Adrenal gland (tissue), 12 donors: ENCODE measurements around the gene SYNJ2. TPM values are rescaled to one million over a fixed set of nuclear protein-coding genes. Genes with fewer than 3 reads are reported as not detected.

ENCODE experiments used
- DNase-seq, 7 donors: peaks; one replicate each; pipeline ENCODE4 v3.0.0-alpha.2; 2019 to 2020
- H3K27ac ChIP-seq, 5 donors: fragments of 200-600 bp; sonication (generic) in 4 of 5; 1 replicate in 3 of 5; 2 replicates in 2 of 5; pipeline versions ENCODE4 v1.5.1 to v1.8.0; 2016 to 2020; ENCODE audit warnings: mild to moderate bottlenecking in 1 of 5
- H3K27me3 ChIP-seq: fragments of 200-600 bp; 2 replicates; pipeline ENCODE4 v1.8.0; 2021
- H3K36me3 ChIP-seq, 2 donors: fragments of 200-600 bp; replicated peaks in 1 of 2; 1 replicate in 1 of 2; 2 replicates in 1 of 2; pipeline versions ENCODE4 v1.5.1 to v1.8.0; 2018 to 2022
- H3K4me1 ChIP-seq, 2 donors: fragments of 200-600 bp; replicated peaks in 1 of 2; 1 replicate in 1 of 2; 2 replicates in 1 of 2; pipeline versions ENCODE4 v1.5.1 to v1.8.0; 2018 to 2021
- H3K4me3 ChIP-seq, 4 donors: fragments of 200-600 bp; sonication (generic) in 3 of 4; one replicate each; pipeline ENCODE4 v1.5.1; 2016 to 2018
- H3K9me3 ChIP-seq, 3 donors: fragments of 200-600 bp; sonication (generic) in 1 of 3; replicated peaks in 1 of 3; 1 replicate in 2 of 3; 2 replicates in 1 of 3; pipeline versions ENCODE4 v1.5.1 to v1.8.0; 2016 to 2021
- POLR2A ChIP-seq, 2 donors: fragments of 450-650 bp; IDR thresholded peaks; one replicate each; pipeline ENCODE4 v1.6.1; 2017; ENCODE audit warnings: antibody characterized with exemption in 2 of 2, mild to moderate bottlenecking in 2 of 2, moderate library complexity in 1 of 2
- WGBS, 4 donors: extraction: QIAGEN DNeasy Blood & Tissue Kit in 2 of 4; methylation state at CpG; one replicate each; pipeline versions ENCODE4 v1.1.5 to v1.1.7; 2013 to 2017; 5-methylcytosine and 5-hydroxymethylcytosine counted together
- intact Hi-C, 2 donors: fragments of 100-400 bp; cut with DNase I; formaldehyde crosslinking; loops; one replicate each; pipeline versions ENCODE4 v1.14.1 to v1.15.0; 2022 to 2023
- polyA plus RNA-seq, 3 donors: library from polyadenylated mRNA; stranded (reverse); fragments of 200-250 nt in 2 of 3; fragments of 350-450 nt in 1 of 3; fragmentation: Illumina TruSeq in 1 of 3; extraction: RNeasy Lipid Tissue Mini Kit (QIAGEN cat#74804) in 1 of 3; gene quantifications; one replicate each; pipeline ENCODE4 v1.2.3, GENCODE V29; 2013 to 2014
- total RNA-seq, 9 donors: library from RNA; depleted of rRNA in 4 of 9; stranded (reverse); fragments of >200 nt in 4 of 9; fragments of 120-200 nt in 1 of 9; fragmentation: NEBNext Ultra II Directional in 1 of 9; extraction: Animal tissue kit (Norgen Biotek cat#: 25700) in 1 of 9; gene quantifications; one replicate each; pipeline versions ENCODE4 v1.1.0 to v1.2.4, GENCODE V29; 2013 to 2023
- TF ChIP-seq, protein P1 (sequence below), 6 experiments: fragments of 450-650 bp in 4 of 6; fragments of 200-600 bp in 2 of 6; sonication (generic) in 1 of 6; IDR thresholded peaks; 1 replicate in 5 of 6; 2 replicates in 1 of 6; pipeline versions ENCODE4 v1.5.1 to v1.8.0; 2016 to 2021; ENCODE audit warnings: antibody characterized with exemption in 6 of 6, mild to moderate bottlenecking in 2 of 6, moderate library complexity in 1 of 6
- donor health status: healthy with polysubstance abuse.
- donor health status: Bipolar disorder and iron deficiency.
- donor health status: DM: yes; HTN: yes; CAD: no.
- donor health status: DM: no; HTN: no; CAD: no.
- donor health status: DM: no; HTN: no; CAD: no.
- donor health status: DM: yes; HTN: yes; CAD: no.

Gene SYNJ2
- total and polyA plus RNA-seq, 12 donors: 1.6 to 20.5 (median 12.8) TPM

DNA sequence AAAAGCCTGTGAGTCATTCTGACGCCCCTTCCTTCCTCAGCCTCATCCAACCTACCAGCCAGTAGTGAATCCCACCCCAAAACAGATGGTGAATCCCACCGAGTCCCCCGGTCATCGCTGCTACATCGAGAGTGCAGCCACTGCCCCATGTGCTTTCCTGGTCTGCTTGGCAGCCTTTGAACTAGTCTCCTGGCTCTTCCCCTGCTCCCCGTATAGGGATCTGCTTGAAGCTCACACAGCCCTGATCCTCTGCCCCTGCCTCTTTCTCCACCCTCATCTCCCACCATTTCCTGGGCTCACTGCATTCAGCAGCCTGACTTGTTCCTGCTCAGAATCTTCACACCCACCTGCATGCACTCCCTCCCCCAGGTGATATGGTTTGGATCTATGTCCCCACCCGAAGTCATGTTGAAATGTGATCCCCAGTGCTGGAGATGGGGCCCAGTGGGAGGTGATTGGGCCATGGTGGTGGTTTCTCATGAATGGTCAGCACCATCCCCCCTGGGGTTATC is 14.6 kb downstream of the SYNJ2 start:
- 88 to 93% (median 91%) methylated on average over 7 of the region's 7 CpGs for WGBS, 4 donors
- intact Hi-C loops: no loop called here
- no peak for DNase-seq

DNA sequence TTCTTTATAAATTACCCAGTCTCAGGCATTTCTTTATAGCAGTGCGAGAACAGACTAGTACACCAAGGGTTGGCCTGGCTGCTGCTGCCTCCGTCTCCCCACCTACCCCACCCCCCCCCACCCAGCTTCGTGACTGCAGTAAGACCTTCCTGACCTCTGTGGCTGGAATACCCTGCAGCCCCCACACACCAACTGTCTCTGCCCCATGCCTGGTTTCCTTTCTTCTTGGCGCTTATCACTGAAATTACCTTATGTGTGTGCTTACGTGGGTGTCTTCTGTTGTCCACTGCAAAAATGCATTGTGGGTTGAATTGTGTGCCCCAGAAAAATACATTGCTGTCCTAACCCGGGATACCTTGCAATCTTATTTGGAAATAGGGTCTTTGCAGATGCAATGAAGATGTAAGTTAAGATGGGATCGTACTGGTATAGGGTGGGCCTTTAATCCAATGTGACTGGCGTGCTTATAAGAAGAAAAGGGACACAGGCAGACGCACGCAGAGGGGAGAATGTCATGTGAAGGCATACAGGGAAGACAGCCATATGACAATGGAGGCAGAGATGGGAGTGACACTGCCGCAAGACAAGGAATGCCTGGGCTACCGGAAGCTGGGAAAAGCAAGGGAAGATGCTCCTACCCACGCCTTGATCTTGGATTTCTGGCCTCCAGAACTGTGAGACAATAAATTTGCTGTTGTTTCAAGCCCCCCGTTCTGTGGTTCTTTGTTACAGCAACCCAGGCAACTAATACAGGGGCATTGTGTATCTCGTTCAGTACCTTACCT is 15.4 kb downstream of the SYNJ2 start:
- Histone ChIP-seq H3K4me3 (no peak overlapping the region), H3K36me3 (no peaks in the 10 kb centered on the region), H3K27me3 (no peaks in the 10 kb centered on the region), H3K4me1 (peaks cover 13 to 24% of the 10 kb centered on the region in 2 donors), H3K27ac (no peak overlapping the region), H3K9me3 (no peaks in the 10 kb centered on the region)
- intact Hi-C loops: no loop called here
- TF ChIP-seq POLR2A (IDR thresholded peaks at IDR 0.05): no peak
- TF ChIP-seq, protein P1, sequence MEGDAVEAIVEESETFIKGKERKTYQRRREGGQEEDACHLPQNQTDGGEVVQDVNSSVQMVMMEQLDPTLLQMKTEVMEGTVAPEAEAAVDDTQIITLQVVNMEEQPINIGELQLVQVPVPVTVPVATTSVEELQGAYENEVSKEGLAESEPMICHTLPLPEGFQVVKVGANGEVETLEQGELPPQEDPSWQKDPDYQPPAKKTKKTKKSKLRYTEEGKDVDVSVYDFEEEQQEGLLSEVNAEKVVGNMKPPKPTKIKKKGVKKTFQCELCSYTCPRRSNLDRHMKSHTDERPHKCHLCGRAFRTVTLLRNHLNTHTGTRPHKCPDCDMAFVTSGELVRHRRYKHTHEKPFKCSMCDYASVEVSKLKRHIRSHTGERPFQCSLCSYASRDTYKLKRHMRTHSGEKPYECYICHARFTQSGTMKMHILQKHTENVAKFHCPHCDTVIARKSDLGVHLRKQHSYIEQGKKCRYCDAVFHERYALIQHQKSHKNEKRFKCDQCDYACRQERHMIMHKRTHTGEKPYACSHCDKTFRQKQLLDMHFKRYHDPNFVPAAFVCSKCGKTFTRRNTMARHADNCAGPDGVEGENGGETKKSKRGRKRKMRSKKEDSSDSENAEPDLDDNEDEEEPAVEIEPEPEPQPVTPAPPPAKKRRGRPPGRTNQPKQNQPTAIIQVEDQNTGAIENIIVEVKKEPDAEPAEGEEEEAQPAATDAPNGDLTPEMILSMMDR (IDR thresholded peaks at IDR 0.05): no peak
- no peak for DNase-seq
- 93 to 95% (median 94%) methylated on average over 15 of the region's 15 CpGs for WGBS, 4 donors

More for the DNA sequence above, 14.6 kb downstream of the SYNJ2 start:
- no peaks in the 10 kb centered on the region for H3K9me3 ChIP-seq
- no peaks in the 10 kb centered on the region for H3K36me3 ChIP-seq
- peaks cover 13 to 24% of the 10 kb centered on the region in 2 donors for H3K4me1 ChIP-seq
- H3K4me3 ChIP-seq: no peak overlapping the region
- TF ChIP-seq POLR2A (IDR thresholded peaks at IDR 0.05): no peak
- TF ChIP-seq, protein P1 (IDR thresholded peaks at IDR 0.05): no peak
- no peaks in the 10 kb centered on the region for H3K27me3 ChIP-seq
- no peak overlapping the region for H3K27ac ChIP-seq

DNA sequence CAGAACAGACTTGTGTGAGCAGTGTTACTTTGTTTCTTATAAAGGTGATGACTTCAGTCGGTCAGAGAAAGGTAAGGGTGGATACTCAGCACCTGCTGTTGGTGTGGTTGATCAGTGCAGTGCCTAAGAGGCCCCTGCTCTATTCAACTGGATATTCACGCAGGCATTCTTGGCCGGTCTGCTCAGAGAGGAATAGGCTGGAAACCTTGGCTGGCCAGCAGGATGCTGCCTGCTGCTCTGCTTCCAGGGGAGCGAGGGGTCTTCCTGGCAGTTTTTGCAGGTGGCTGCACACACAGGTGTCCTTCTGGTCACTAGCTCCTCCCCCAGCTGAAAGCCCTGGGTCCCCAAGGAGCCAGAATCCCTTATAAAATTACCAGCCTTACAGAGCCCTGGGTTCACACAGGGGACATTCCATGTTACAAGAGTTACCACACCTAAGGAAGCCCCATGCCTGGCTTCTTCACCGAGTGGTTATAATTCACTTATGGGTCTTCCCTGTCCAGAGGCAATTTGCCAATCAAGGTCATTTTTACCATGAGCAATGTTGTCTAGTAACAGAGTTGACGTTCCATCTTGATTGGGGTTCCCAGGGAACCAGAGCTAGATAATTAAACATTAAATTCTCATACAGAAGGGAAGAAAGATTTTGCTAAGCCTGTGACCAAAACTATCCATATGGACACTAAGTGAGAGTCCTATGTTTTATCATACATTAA is 16.4 kb downstream of the SYNJ2 start:
- Histone ChIP-seq H3K4me3 (no peak overlapping the region), H3K9me3 (no peaks in the 10 kb centered on the region), H3K4me1 (peaks cover 8 to 25% of the 10 kb centered on the region in 2 donors), H3K27ac (no peak overlapping the region), H3K36me3 (no peaks in the 10 kb centered on the region), H3K27me3 (no peaks in the 10 kb centered on the region)
- TF ChIP-seq, protein P1 (IDR thresholded peaks at IDR 0.05): no peak
- no peak for TF ChIP-seq POLR2A (IDR thresholded peaks at IDR 0.05)
- intact Hi-C loops: no loop called here
- DNase-seq: no peak
- 68 to 82% (median 79%) methylated on average over 5 to 6 of the region's 6 CpGs for WGBS, 4 donors

DNA sequence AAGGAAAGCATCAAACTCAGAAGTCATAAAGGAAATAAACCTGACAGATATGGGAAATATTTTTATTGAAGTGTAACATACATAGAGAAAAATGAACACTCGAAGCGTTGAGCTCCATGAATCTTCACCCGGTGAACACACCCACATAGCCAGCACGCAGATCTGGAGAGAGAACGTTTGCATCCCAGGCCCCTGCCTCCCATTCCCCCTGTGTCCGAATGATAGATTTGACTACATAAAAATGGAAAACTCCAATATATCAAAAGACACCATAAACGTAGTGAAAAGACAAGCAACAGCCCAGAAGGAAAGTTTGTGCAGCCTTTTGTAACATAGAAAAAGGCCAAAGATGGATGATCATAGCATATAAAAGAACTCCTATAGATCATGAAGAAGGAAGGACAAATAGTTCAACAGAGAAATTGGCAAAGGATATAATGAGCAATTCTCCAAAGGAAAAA is 17.1 kb downstream of the SYNJ2 start:
- TF ChIP-seq POLR2A (IDR thresholded peaks at IDR 0.05): no peak
- TF ChIP-seq, protein P1 (IDR thresholded peaks at IDR 0.05): no peak
- no peaks in the 10 kb centered on the region for H3K9me3 ChIP-seq
- 89 to 94% (median 92%) methylated on average over 7 of the region's 7 CpGs for WGBS, 4 donors
- no peak overlapping the region for H3K4me3 ChIP-seq
- H3K36me3 ChIP-seq: no peaks in the 10 kb centered on the region
- peaks cover 6 to 24% of the 10 kb centered on the region in 2 donors for H3K4me1 ChIP-seq
- no peak for DNase-seq
- H3K27ac ChIP-seq: no peak overlapping the region
- no peaks in the 10 kb centered on the region for H3K27me3 ChIP-seq
- intact Hi-C loops: no loop called here
